Transverse colon (tissue), 4 donors: ENCODE data around the gene NOTCH1. TPM values are rescaled to one million over a fixed set of nuclear protein-coding genes. Genes with fewer than 3 reads are reported as not detected.
A peak's percentile ranks its signal among the peaks of the same experiment; 100 is the strongest.

Source experiments
- DNase-seq: peaks from one replicate; pipeline ENCODE4 v3.0.0-alpha.2; 2019
- H3K27ac ChIP-seq, 4 donors: fragments of 200-600 bp; sonication (generic); 2 replicates each; pipeline ENCODE4 v1.5.1; 2016 to 2018; ENCODE audit warnings: inconsistent platforms in 4 of 4
- H3K27me3 ChIP-seq: fragments of 200-600 bp; sonication (generic); 2 replicates; pipeline ENCODE4 v1.5.1; 2017; ENCODE audit warnings: inconsistent platforms
- H3K36me3 ChIP-seq, 4 donors: fragments of 200-600 bp; sonication (generic); 2 replicates each; pipeline ENCODE4 v1.5.1; 2017 to 2019; ENCODE audit warnings: inconsistent platforms in 4 of 4
- H3K4me1 ChIP-seq, 4 donors: fragments of 200-600 bp; sonication (generic); 2 replicates each; pipeline ENCODE4 v1.5.1; 2017 to 2020; ENCODE audit warnings: inconsistent platforms in 4 of 4
- H3K4me3 ChIP-seq, 4 donors: fragments of 200-600 bp; sonication (generic); 1 replicate in 1 of 4; 2 replicates in 3 of 4; pipeline versions ENCODE4 v1.5.1 to v1.6.1; 2017 to 2019; ENCODE audit warnings: inconsistent platforms in 4 of 4
- H3K9me3 ChIP-seq, 2 donors: fragments of 200-600 bp; sonication (generic); 2 replicates each; pipeline ENCODE4 v1.5.1; 2017 to 2019; ENCODE audit warnings: inconsistent platforms in 2 of 2
- CTCF ChIP-seq, 5 experiments: fragments of 200-600 bp in 3 of 5; fragments of 450-650 bp in 2 of 5; sonication (generic) in 3 of 5; IDR thresholded peaks; 1 replicate in 2 of 5; 2 replicates in 3 of 5; pipeline ENCODE4 v1.5.1; 2016 to 2017; ENCODE audit warnings: antibody characterized with exemption in 5 of 5, inconsistent platforms in 3 of 5, mild to moderate bottlenecking in 2 of 5, moderate library complexity in 1 of 5
- EP300 ChIP-seq: sonication (generic); formaldehyde crosslinking; IDR thresholded peaks from one replicate; pipeline ENCODE4 v1.6.1; 2017; ENCODE audit warnings: antibody characterized with exemption, low read depth
- POLR2A ChIP-seq: fragments of 450-650 bp; IDR thresholded peaks from one replicate; pipeline ENCODE4 v1.6.1; 2016; ENCODE audit warnings: antibody characterized with exemption, mild to moderate bottlenecking, moderate library complexity
- POLR2AphosphoS5 ChIP-seq, 3 donors: sonication (generic); formaldehyde crosslinking; IDR thresholded peaks; one replicate each; pipeline ENCODE4 v1.6.1; 2016; ENCODE audit warnings: antibody characterized with exemption in 3 of 3
- WGBS, 2 donors: methylation state at CpG; one replicate each; pipeline ENCODE4 v1.1.5; 2018; ENCODE audit warnings: low coverage in 1 of 2; 5-methylcytosine and 5-hydroxymethylcytosine counted together
- in situ Hi-C, 4 donors: fragments of 200-750 bp; cut with MboI; loops; one replicate each; pipeline versions ENCODE4 v1.15.0 to v1.15.1; 2017; ENCODE audit warnings: low sequenced_read_pairs in 3 of 4, low pct_ligation_motif_present in 1 of 4, low pct_unique_long_range_greater_than_20kb in 1 of 4
- intact Hi-C: fragments of 100-400 bp; cut with DNase I; formaldehyde crosslinking; loops from one replicate; pipeline ENCODE4 v1.15.1; 2023; ENCODE audit warnings: low total_unique reads
- total RNA-seq, 4 donors: library from RNA; depleted of rRNA; stranded (reverse); fragments of >200 nt; gene quantifications; one replicate each; pipeline ENCODE4 v1.1.0, GENCODE V29; 2016

Gene NOTCH1
- total RNA-seq, 4 donors from 2014 or later, result 48.2 to 154 (median 98.2) TPM

- no peaks in the 10 kb centered on the region for H3K36me3 ChIP-seq
- intact Hi-C loops (no loop called here), in situ Hi-C loops (no loop called here)
- H3K4me3 ChIP-seq, result no peak overlapping the region
- H3K27me3 ChIP-seq, result no peaks in the 10 kb centered on the region
- 89 to 100% methylated on average over 4 to 18 of the region's 18 CpGs for WGBS, 2 donors
- H3K4me1 ChIP-seq, result peaks cover 6 to 21% (median 15%) of the 10 kb centered on the region in 4 donors
- TF ChIP-seq CTCF (IDR thresholded peaks at IDR 0.05), result no peak
- TF ChIP-seq EP300, result no peak
- TF ChIP-seq POLR2AphosphoS5 (IDR thresholded peaks at IDR 0.05), result no peak
- no peak for TF ChIP-seq POLR2A
- H3K9me3 ChIP-seq, result peaks cover 0 to 4% of the 10 kb centered on the region in 2 donors
- H3K27ac ChIP-seq, result no peak overlapping the region
- DNase-seq, result no peak
Measured at GRCh38 chr9:136556166-136556565, 10.3 kb upstream of the NOTCH1 start.

GRCh38 chr9:136554870-136555269 is 9.0 kb upstream of the NOTCH1 start:
- H3K4me1 ChIP-seq, result peaks cover 15 to 34% (median 28%) of the 10 kb centered on the region in 4 donors
- in situ Hi-C loops, result no loop called here
- H3K27ac ChIP-seq, result peak overlapping the region in 2 of 4 donors; percentile 37 to 93
- 86% methylated on average over 17 of the region's 19 CpGs; no CpG with 5 or more reads in 1 of the 2 donors for WGBS, 2 donors
- no peak overlapping the region for H3K4me3 ChIP-seq
- peaks cover 0 to 4% of the 10 kb centered on the region in 2 donors for H3K9me3 ChIP-seq
- H3K36me3 ChIP-seq, result no peaks in the 10 kb centered on the region
- intact Hi-C loops, result no loop called here
- no peaks in the 10 kb centered on the region for H3K27me3 ChIP-seq
- DNase-seq, result no peak
- TF ChIP-seq EP300, result no peak
- TF ChIP-seq CTCF (IDR thresholded peaks at IDR 0.05), result no peak

- Histone ChIP-seq H3K9me3 (no peaks in the 10 kb centered on the region), H3K4me1 (peaks cover 15 to 43% (median 31%) of the 10 kb centered on the region in 4 donors), H3K4me3 (no peak overlapping the region), H3K27me3 (no peaks in the 10 kb centered on the region), H3K36me3 (no peaks in the 10 kb centered on the region), H3K27ac (peak overlapping the region in 3 of 4 donors; percentile 81 to 99 (median 93))
- no peak for DNase-seq
- in situ Hi-C loops, result no loop called here
- TF ChIP-seq POLR2AphosphoS5 (IDR thresholded peaks at IDR 0.05) (no peak), CTCF (IDR thresholded peaks at IDR 0.05) (no peak), POLR2A (no peak)
- intact Hi-C loops, result no loop called here
- WGBS, 2 donors, result 89% methylated on average over 14 of the region's 14 CpGs; no CpG with 5 or more reads in 1 of the 2 donors
Measured at GRCh38 chr9:136553581-136553980, 7.7 kb upstream of the NOTCH1 start.

- peaks cover 25 to 54% (median 38%) of the 10 kb centered on the region in 4 donors for H3K4me1 ChIP-seq
Measured at GRCh38 chr9:136552117-136552703, 6.4 kb upstream of the NOTCH1 start.

More at GRCh38 chr9:136552117-136552703, 6.4 kb upstream of the NOTCH1 start:
- H3K36me3 ChIP-seq, result no peaks in the 10 kb centered on the region
- TF ChIP-seq POLR2A (no peak), POLR2AphosphoS5 (IDR thresholded peaks at IDR 0.05) (peak in 1 of 3 donors; percentile 36)
- no peaks in the 10 kb centered on the region for H3K9me3 ChIP-seq
- intact Hi-C loops (no loop called here), in situ Hi-C loops (no loop called here)
- WGBS, 2 donors, result 53% methylated on average over 22 of the region's 22 CpGs; no CpG with 5 or more reads in 1 of the 2 donors
- H3K27me3 ChIP-seq, result no peaks in the 10 kb centered on the region
- H3K4me3 ChIP-seq, result no peak overlapping the region
- no peak for DNase-seq
- peak overlapping the region; percentile 81 to 99 (median 96) for H3K27ac ChIP-seq
